HG02642 (cell line): ENCODE measurements around the gene RAP1A.
"Not testable (repeated sequence)": the region's sequence is repeated elsewhere in the genome, so short reads cannot be mapped to it uniquely, and the experiment has no call there.

Source experiments
- ATAC-seq: cut with Tn5 transposase; IDR thresholded peaks from one replicate; pipeline ENCODE4 v1.9.1; 2021; ENCODE audit warnings: mild to moderate bottlenecking; ENCODE audit not compliant: unreplicated experiment, poor library complexity

RAP1A gene

DNA sequence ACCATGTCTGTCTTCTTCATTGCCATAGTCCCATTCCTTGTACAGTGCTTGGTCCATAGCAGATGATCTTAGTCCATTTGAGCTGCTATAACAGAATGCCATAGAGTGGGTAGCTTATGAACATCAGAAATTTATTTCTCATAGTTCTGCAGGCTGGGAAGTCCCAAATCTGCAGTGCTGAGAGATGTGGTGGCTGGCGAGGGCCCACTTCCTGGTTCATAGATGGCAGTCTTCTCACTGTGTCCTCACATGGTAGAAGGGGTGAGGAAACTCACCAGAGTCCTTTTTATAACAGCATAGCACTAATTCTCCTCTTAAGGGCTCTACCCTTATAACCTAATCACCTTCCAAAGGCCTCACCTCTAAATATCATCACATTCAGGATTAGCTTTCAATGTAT, 23.1 kb upstream of the RAP1A start:
- no peak for ATAC-seq

DNA sequence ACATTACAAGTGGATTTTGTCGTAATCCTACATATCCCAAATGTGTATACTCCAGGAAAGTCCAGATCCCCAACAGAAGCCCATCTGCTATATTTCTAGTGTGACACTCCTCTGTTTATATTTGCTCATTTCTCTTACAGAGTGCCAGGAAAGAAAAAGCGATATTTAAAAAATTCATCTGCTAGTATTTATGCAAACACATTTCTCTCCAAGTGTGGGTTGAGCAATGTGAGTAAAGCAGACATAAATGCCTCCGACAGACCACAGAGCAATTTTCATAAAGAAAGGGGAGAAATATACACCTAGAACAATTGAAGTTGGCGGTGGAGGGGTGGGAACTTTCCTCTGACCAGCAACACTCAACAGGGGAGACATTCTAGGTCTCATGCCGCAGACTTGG, 22.2 kb upstream of the RAP1A start:
- ATAC-seq, result no peak

DNA sequence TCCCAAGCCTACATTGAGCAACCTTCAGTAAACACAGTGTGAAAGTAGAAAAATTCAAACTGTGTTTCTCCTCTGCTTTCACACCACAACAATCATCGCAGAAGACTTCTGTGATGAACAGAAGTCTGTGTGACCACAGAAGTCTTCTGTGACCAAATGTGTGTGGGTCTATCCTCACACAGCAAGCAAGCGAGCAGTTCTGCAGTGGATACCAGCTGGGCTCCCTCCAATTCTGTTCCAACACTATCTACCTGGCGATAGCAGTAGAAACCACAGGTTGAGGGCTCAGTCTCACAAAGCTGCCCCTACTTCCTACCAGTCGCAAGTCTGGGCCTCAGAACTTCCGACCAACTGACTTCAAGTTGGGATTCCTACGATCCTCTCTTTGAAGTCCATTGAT, 21.0 kb upstream of the RAP1A start:
- ATAC-seq, result no peak

DNA sequence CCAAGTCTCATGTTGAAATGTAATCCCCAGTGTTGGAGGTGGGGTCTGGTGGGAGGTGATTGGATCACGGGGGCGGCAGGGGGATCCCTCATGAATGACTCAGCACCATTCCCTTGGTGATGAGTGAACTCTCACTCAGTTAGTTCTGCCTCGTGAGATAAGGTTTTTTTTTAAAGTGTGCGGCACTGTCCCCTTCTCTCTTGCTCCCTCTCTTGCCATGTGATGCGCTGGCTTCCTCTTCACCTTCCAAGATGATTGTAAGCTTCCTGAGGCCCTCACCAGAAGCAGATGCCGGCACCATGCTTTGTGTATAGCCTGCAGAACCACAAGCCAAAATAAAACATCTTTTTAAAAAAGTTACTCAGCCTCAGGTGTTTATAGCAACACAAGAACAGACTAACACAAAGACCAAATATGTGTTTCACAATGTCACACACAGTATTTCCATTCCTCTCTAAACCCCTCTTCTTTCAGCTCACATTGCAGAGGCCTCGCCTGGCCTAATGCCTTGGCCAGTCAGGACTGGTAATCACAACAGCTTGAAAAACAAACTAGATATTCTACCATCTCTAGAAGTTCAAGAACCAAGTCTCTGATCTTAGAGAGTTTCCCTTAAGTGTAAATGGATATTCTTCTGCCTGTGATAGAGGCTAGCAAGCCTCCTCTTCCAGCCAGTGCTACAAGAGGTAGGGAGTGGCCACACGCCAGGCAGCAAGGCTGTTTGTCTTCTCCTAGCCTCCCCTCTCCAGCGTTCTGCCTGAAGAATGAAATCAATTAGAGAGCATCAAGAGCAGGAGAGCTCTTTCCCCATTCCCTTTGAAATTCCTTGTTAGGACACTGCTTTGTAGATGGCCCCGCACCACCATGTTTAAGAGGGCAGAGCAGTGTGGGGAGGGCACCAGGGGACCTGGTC, 19.6 kb upstream of the RAP1A start:
- peak; percentile 10 for ATAC-seq

DNA sequence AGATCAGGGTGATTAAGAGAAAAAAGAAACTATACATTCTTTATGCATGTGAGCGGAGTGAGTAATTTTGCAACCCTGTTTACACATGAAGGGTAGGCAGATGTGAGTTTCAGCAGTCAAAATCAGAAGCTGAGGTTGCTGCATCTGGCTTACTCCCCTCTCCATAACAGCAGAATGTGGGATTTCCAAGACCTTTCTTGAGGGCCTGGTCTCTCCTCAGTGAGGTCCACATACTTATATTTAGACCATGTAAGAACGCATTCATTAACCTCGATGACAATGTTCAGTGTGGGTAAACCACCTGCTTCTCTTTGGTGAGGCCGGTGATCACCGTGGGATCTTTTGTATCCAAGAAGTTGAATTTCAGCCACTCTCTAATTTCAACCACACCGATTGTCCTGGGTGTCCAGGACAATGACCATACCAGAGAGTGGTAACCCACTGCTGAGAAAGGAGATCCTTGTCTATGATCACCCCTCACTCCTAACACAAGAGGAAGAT, 18.7 kb upstream of the RAP1A start:
- peak; percentile 70 for ATAC-seq

DNA sequence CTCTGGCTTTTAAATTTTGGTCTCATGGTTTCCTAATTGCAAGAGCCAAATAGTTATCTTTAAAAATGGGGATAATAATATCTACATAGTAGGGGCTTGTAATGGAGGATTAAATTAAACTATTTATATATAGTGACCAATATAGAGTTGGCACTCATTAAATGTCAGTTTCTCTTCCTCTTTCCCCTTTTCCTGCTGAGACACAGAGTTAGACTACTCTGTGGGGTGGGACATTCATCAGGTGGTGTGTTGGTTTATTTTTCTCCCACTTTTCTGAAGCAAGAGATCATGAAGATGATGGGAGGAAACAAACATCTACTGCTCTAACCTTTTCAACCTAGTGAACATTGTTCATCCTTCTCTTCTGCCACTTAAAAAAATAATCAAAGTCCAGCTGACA, 17.3 kb upstream of the RAP1A start:
- ATAC-seq, result no peak

DNA sequence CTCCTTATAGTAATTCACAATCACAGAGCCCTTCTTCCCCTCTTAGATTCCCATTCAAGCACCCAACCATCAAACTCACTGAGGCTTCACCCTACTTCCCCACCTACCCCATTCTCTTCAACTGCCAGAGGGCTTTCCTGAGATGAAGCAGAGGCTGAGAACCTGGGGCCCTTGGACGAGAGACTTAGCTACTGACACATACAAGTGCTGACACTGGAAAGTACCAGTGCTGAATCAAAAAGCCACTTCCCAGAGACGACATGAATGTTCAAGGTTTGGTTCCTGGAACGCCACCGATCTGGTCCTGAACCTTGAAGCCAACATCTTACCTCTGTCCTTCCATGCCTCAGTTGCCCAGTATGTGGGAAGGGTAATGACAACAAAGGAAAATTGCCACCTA, 16.6 kb upstream of the RAP1A start:
- no peak for ATAC-seq

DNA sequence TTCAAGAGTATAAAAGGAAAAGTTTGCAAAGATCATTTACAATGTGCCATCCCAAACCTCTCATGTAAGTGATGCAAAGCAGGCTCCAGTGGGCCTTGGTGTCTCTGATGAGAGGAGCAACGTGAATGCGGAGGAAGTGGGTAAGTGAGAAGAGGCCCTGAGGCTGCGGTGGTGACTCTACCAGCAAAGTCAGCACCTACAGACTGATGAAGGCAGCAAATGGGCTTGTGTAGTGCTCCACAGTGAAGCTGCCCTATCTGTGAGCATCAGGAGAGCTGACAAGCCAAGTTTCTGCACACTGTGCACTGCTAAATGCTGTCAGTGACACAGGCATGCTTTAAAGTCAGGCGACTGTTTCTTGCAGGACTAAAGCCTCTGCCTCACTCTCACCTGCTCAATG, 15.6 kb upstream of the RAP1A start:
- peak; percentile 34 for ATAC-seq

DNA sequence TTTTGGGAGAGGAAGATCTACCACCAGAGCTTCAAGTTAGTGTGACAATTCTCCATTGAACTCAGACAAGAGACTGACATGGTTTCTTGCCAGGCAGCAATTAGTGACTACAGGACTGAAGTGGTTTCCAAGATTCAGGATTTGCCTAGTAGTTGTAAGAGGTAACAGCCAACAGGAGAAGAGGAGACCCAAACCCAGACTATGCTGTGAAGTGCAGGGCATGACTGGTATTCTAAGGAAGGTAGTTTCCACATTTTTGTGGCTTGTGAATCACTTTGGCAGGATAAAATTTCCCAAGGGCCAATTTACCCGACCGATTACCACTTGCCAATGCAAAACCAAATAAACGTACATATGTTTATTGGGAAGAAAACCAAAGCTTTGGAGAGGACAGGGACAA, 14.7 kb upstream of the RAP1A start:
- ATAC-seq, result no peak

DNA sequence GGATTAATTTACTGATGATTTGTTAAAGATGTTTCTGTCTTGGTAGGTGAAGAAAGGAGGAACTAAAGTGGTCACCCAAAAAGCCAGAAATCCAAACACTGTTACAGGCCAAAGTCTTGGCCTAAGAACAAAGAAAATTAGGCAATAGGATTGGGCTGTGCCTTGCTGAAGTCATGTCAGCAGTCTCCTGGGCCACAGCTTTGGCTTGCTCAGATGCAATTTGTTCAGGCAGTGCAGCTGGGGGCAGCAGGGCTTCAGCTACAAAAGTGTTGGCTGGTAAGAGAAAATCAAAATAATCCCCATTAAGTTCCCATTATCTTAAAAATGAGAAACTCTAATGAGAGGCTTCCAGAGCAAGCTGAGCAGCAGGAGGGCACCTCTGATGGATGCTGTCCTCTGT, 14.0 kb upstream of the RAP1A start:
- no peak for ATAC-seq

DNA sequence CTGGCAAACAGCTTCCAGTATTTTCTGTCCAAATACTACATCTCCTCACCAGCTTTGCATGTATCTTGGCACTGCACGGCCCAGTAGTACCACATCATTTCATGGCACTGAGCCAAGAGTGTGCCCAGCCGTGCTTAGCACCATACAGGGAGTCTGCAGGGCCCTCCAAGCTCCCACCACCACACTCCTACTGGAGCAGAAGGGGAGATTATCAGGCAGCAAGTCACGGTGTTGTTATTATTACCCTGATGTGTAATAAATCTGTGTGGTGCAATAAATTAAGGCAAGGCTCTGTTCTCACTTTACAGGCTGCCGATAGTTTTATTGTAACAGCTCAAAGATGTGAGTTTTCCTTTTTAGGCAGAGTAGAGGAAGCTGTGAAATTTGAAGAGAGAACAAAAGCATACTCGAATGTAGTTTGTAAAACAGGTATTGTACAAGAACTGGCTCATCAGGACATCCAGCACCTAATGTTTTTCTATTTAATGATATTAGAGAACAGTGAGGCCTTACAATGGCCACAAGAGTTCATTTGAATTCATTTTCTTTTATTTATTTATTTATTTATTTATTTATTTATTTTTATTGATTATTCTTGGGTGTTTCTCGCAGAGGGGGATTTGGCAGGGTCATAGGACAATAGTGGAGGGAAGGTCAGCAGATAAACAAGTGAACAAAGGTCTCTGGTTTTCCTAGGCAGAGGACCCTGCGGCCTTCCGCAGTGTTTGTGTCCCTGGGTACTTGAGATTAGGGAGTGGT, 13.0 kb upstream of the RAP1A start:
- not testable (repeated sequence) for ATAC-seq

DNA sequence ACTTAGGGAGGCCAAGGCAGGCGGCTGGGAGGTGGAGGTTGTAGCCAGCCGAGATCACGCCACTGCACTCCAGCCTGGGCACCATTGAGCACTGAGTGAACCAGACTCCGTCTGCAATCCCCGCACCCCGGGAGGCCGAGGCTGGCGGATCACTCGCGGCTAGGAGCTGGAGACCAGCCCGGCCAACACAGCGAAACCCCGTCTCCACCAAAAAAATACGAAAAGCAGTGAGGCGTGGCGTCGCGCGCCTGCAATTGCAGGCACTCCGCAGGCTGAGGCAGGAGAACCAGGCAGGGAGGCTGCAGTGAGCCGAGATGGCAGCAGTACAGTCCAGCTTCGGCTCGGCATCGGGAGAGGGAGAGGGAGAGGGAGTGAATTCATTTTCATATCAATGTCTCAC, 11.1 kb upstream of the RAP1A start:
- ATAC-seq, result not testable (repeated sequence)

DNA sequence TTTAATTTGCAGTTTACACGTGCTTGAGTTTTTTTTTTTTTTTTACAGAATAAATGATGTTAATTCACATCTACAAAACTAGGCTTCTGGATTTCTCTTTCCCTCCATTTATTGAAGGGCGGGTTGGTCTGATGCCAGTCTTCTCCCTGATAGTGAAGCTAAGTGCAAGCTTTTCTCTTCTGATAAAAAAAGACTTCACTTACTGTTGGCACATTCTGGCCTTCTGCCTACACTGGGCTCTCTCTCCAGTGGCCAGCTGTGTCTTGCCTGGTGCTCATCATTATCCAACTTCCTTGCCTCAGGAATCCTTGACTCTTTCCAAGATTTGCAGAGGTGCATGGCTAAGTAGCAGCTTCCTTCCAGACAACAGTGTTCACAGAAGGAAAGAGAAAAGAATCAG, 7.6 kb upstream of the RAP1A start:
- no peak for ATAC-seq

DNA sequence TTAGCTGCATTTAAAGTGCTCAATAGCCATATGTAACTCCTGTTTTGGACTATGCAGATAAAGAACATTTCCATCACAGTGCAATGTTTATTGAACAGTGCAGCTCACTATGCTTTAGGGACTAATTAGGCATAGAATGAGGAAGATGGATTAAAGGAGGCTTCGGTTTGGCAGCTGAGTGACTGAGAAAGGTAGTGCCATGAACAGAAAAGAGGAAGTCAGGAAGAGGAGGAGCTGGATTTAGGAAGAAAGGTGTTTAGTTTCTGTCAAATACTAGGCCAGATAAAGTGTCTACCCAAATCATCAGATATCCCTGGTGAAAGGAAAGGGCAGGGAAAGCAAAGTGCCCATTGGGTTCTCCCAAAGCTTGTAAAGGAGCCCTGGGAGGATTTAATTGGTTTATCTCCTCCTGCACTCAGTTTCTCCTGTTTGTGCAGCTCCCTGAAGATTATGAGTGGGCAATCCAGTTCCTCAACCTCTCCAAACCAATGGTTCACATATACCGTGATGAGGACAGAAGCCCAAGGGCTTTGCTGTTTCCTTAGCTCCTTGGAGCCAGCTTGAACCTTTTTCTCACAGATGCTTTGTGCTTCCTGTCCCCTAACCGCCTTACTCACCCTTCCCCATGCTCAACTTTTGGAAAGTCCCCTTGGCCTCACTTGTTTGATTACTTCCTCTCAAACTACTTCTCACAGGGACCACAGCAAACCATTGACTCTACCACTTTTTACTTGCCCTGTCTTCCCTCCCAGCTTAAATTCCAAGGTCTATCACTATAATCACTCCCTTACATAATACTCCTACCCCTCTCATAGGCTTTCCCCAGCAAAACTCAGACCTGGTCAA, 3.5 kb upstream of the RAP1A start:
- ATAC-seq, result peak; percentile 38

DNA sequence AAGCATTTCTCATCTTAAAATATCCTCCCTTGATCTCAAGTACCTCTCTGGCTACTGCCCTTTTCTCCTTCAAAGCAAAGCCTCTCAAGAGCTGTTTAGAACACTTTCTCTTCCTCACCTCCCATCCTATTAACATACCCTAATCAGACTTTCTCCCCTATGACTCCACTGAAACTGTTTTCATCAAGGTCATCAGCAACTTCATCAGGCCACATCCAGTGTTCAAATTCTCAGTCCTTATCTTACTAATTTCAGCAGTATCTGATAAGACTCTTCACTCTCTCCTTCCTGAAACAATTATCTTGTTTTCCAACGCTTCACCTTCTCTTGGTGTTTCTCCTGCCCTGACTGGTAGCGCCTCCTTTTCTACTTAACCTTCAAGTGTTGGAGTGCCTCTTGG, 1.5 kb upstream of the RAP1A start:
- ATAC-seq, result no peak

DNA sequence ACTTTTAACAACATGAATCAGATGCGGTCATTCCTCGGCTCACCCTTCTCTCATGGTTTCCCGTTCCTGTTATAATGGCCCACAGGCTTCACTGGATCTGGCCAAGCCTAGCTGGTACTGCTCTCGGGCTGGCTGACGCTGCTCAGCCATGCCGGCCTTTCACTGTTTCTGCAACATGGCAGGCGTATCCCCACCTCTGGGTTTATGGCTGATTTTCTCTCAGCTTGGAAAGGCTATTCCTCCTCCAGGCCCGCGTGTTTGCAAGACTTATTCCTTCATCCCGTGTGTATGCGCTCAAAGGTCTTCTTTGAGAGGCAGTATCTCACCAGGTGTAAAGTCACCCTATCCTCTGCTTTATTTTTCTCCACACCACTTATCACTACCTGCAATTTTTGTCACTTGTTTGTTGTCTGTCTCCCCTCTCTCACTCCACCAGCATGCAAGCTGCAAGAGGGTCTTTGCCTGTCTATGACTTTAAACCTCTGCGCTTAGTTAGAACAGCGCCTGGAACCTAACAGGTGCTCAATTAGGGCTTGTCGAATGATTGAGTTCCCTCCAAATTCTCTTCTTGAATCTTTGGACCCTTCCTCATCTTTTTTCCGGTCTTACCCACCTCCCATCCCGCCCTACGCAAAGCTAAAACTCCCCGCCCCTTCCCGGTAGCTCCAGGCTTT, 491 bp upstream of the RAP1A start:
- peak; percentile 3 for ATAC-seq

DNA sequence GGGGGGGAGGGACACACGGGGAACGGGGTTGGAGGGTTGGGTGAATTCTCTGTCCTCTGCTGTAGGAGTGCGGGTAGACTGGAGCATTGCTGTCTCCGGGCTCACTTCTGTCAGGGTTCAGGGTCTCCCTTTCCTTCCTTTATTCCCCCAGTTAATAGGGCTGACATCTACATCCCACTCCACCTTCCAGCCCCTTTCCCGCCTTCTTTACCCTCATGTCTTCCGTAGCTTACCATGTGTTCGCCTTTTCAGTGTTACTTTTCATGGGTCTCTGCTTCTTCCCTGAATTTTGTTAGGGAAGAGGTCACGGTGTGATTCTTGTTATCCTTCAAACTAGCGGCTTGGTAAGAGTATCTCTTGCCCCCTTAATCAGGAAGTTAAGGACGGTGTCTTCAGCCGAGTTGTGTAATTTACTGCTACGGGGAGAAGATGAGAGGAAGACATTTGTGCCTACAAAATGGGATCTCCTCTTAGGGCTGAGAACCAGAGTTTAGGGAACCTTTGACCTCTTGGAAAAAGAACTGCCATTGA, 917 bp downstream of the RAP1A start:
- ATAC-seq, result no peak

DNA sequence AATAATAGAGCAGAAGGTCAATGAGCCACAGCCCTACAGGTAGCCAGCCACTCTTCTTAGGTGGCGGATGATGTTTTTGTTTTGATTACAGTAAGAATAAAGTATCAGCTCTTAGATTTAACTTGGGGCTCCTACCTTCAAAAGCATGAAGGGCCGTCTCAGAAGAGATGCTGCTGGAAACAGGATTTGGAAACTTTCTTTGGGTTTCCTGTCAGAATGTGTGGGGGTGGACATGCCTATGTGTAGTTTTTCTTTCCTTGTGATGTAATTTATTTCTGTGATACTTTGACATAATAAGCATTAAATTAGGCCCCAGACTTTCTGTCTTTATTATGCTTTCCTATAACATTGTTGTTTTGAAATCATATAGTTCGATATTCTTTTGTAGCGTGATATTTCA, 1.5 kb downstream of the RAP1A start:
- ATAC-seq, result no peak

DNA sequence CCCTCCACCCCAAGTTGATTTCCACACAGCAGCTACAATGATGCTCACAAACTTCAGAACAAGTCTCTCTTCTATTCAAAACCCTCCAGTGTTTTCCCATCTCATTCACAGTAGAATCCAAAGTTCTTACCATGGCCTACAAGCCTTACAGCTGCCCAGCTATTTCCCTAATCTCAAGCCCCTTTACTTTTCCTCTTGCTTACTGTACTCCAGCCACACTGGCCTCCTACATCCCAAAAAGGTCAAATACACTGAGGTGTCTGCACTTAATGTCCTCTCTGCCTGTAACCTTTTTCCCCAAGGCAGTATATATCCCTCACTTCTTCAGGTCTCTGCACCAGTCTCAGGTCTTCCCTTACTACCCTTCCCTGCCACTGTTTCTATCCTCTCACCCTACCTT, 2.6 kb downstream of the RAP1A start:
- no peak for ATAC-seq

DNA sequence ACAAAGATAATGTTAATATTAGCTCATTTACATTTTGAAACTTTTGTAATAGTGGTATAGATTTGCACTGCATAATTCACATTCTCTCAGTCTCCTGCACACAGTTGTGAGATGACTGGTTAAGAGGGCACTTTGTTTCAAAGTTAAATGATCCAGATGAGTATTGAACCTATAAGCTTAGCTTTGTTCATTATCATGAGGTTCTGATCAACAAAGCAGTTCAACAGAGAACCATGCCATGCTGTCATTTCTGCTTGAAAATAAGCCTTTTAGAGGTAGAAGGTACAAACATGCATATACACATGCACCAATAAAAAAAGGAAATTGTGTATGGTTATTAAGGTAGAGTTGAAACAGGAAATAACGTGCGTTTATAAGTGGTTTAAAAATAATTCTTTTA, 4.8 kb downstream of the RAP1A start:
- ATAC-seq, result no peak
